NCI-H524 (cell line): ENCODE data around the gene HEMGN.

Experiments
- DNase-seq, 2 experiments: peaks; one replicate each; lab custom pipeline; 2025; lab: John Stamatoyannopoulos, UW

HEMGN gene

GRCh38 chr9:97895695-97896332, 42.2 kb downstream of the HEMGN start:
- peak; percentile 12 to 42 for DNase-seq

- no peak for DNase-seq
Measured at GRCh38 chr9:97895211-97895610, 42.8 kb downstream of the HEMGN start.

- DNase-seq, result no peak
Measured at GRCh38 chr9:97892421-97892820, 45.6 kb downstream of the HEMGN start.

GRCh38 chr9:97891736-97892135, 46.2 kb downstream of the HEMGN start:
- no peak for DNase-seq

- DNase-seq, result peak in 1 of 2 experiments; percentile 6
Measured at GRCh38 chr9:97889941-97890887, 47.8 kb downstream of the HEMGN start.

GRCh38 chr9:97880336-97880735, 57.6 kb downstream of the HEMGN start:
- no peak for DNase-seq
